ENCODE results near the gene VPS37B. TPM values are rescaled to one million over a fixed set of nuclear protein-coding genes. Genes with fewer than 3 reads are reported as not detected.

VPS37B gene
- total and polyA plus RNA-seq, 12 donors: 11.0 to 52.4 (median 28.0) TPM

- Histone ChIP-seq H3K36me3 (replicated peaks in 1 of 2) (no peaks in the 10 kb centered on the region), H3K4me3 (peak overlapping the region in 3 of 4 donors; percentile 2 to 91 (median 43)), H3K27ac (peak overlapping the region; percentile 77 to 94 (median 78)), H3K27me3 (no peaks in the 10 kb centered on the region), H3K4me1 (replicated peaks in 1 of 2) (peaks cover 17 to 22% of the 10 kb centered on the region in 2 donors), H3K9me3 (replicated peaks in 1 of 3) (no peaks in the 10 kb centered on the region)
- 0 to 1% (median 0%) methylated on average over 28 to 42 of the region's 42 CpGs for WGBS, 4 donors
- DNase-seq: peak; percentile 50 to 74 (median 67)
- intact Hi-C loops (cut with DNase I): no loop called here
- peak in 1 of 2 donors; percentile 82 for TF ChIP-seq POLR2A (IDR thresholded peaks at IDR 0.05)
- TF ChIP-seq, protein P1, sequence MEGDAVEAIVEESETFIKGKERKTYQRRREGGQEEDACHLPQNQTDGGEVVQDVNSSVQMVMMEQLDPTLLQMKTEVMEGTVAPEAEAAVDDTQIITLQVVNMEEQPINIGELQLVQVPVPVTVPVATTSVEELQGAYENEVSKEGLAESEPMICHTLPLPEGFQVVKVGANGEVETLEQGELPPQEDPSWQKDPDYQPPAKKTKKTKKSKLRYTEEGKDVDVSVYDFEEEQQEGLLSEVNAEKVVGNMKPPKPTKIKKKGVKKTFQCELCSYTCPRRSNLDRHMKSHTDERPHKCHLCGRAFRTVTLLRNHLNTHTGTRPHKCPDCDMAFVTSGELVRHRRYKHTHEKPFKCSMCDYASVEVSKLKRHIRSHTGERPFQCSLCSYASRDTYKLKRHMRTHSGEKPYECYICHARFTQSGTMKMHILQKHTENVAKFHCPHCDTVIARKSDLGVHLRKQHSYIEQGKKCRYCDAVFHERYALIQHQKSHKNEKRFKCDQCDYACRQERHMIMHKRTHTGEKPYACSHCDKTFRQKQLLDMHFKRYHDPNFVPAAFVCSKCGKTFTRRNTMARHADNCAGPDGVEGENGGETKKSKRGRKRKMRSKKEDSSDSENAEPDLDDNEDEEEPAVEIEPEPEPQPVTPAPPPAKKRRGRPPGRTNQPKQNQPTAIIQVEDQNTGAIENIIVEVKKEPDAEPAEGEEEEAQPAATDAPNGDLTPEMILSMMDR (IDR thresholded peaks at IDR 0.05): no peak
Observed at GRCh38 chr12:122836027-122836921, 59.6 kb downstream of the VPS37B start.

GRCh38 chr12:122835750-122836026 is 60.2 kb downstream of the VPS37B start:
- 0 to 1% methylated on average over 29 to 43 of the region's 43 CpGs; no CpG with 5 or more reads in 2 of the 4 donors for WGBS, 4 donors
- intact Hi-C loops (cut with DNase I): no loop called here

DNA sequence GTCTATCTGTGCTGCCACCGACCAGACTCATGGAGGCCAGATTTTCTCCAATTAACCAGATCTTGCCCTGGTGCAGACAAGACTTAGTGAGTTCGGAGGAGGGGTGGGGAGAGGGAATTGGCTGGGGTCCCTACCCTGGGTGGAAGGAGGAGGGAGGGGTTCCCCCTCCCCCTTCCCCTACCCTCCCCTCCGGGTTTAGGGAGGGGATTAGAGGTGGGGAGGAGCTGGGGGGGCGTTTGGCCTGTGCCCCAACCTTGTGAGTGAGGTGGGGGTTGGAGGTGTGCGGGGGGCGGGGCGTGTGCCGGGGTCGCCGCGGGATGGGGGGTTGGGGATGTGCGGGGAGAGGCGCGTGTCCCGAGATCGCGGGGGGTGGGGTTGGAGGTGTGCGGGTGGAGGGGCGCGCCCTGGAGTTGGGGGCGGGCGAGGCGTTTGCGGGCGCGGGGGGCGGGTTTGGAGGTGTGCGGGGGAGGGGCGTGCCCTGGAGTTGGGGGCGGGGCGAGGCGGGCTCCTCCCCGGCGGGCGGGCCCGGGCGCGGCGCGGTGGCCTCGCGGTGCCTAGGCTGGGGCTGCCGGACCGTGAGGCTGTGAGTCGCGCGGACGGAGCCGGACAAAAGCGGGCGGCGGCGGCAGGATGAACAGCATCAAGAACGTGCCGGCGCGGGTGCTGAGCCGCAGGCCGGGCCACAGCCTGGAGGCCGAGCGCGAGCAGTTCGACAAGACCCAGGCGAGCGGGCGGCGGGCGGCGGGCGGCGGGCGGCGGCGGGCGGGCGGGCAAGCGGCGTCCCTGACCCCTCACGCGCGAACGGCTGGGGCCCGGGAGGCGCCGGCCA is 60.8 kb downstream of the VPS37B start, which contains the start of gene HIP1R:
Gene HIP1R (plus strand): TSS at position 537 of the 829 bp plus-strand sequence. CDS start 94 bp downstream, at position 631.
- 0 to 2% (median 1%) methylated on average over 2 to 78 of the region's 85 CpGs for WGBS, 4 donors
- Histone ChIP-seq H3K27ac (peak within 1 kb of the TSS; percentile 77 to 94 (median 78)), H3K4me3 (peak within 1 kb of the TSS in 2 of 4 donors; percentile 54 to 91), H3K9me3 (replicated peaks in 1 of 3) (no peaks in the 10 kb centered on the region), H3K36me3 (replicated peaks in 1 of 2) (no peaks in the 10 kb centered on the region), H3K27me3 (no peaks in the 10 kb centered on the region), H3K4me1 (replicated peaks in 1 of 2) (peaks cover 11 to 13% of the 10 kb centered on the region in 2 donors)
- peak in 4 of 7 donors; percentile 48 to 70 (median 58) for DNase-seq
- intact Hi-C loops (cut with DNase I): no loop called here
- TF ChIP-seq POLR2A (IDR thresholded peaks at IDR 0.05): peak in 1 of 2 donors; percentile 55
- TF ChIP-seq, protein P1 (IDR thresholded peaks at IDR 0.05): no peak

More at GRCh38 chr12:122835750-122836026, 60.2 kb downstream of the VPS37B start:
- Histone ChIP-seq H3K4me1 (replicated peaks in 1 of 2) (peaks cover 13 to 16% of the 10 kb centered on the region in 2 donors), H3K4me3 (peak overlapping the region in 2 of 4 donors; percentile 54 to 91), H3K27me3 (no peaks in the 10 kb centered on the region), H3K36me3 (replicated peaks in 1 of 2) (no peaks in the 10 kb centered on the region), H3K9me3 (replicated peaks in 1 of 3) (no peaks in the 10 kb centered on the region), H3K27ac (peak overlapping the region; percentile 77 to 94 (median 78))
- TF ChIP-seq, protein P1 (IDR thresholded peaks at IDR 0.05): no peak
- no peak for TF ChIP-seq POLR2A (IDR thresholded peaks at IDR 0.05)
- peak in 1 of 7 donors; percentile 37 for DNase-seq
